HepG2 (cell line): ENCODE measurements around the gene SYMPK. TPM values are rescaled to one million over a fixed set of nuclear protein-coding genes. Genes with fewer than 3 reads are reported as not detected.

Experiments used
- CREB3 ChIP-seq: sonication (generic); formaldehyde crosslinking; IDR thresholded peaks from 2 replicates; pipeline ENCODE4 v1.5.0; 2020; ENCODE audit warnings: missing genetic modification reagents
- EHMT2 ChIP-seq: fragments of 200-600 bp; sonication (generic); IDR thresholded peaks from 2 replicates; pipeline ENCODE4 v1.7.0; 2017; ENCODE audit warnings: antibody characterized with exemption, low read depth, low read length, borderline replicate concordance
- TFDP1 ChIP-seq: IDR thresholded peaks from 2 replicates; pipeline ENCODE4 v1.6.1; 2016; ENCODE audit warnings: missing compliant biosample characterization, missing genetic modification reagents, borderline replicate concordance
- TSC22D2 ChIP-seq: sonication (generic); formaldehyde crosslinking; IDR thresholded peaks from 2 replicates; pipeline ENCODE4 v1.5.1; 2020; ENCODE audit warnings: missing genetic modification reagents, mild to moderate bottlenecking, borderline replicate concordance
- ZC3H13 ChIP-seq: sonication (generic); formaldehyde crosslinking; IDR thresholded peaks from 2 replicates; pipeline ENCODE4 v1.8.1; 2023; ENCODE audit warnings: mild to moderate bottlenecking, missing genetic modification reagents, moderate library complexity
- ZMAT3 ChIP-seq: sonication (generic); formaldehyde crosslinking; conservative IDR thresholded peaks from 2 replicates; pipeline ENCODE4 v1.7.0; 2021; ENCODE audit warnings: missing genetic modification reagents
- ZNF160 ChIP-seq: sonication (generic); formaldehyde crosslinking; IDR thresholded peaks from 2 replicates; pipeline ENCODE4 v1.8.0; 2022; ENCODE audit warnings: mild to moderate bottlenecking, inconsistent platforms, missing genetic modification reagents
- ZNF629 ChIP-seq: sonication (generic); formaldehyde crosslinking; conservative IDR thresholded peaks from 2 replicates; pipeline ENCODE4 v1.5.0; 2020; ENCODE audit warnings: missing genetic modification reagents
- ZNF740 ChIP-seq: sonication (generic); formaldehyde crosslinking; IDR thresholded peaks from 2 replicates; pipeline ENCODE4 v1.4.0; 2020; ENCODE audit warnings: missing genetic modification reagents
- ZNF773 ChIP-seq: sonication (generic); formaldehyde crosslinking; IDR thresholded peaks from 2 replicates; pipeline ENCODE4 v1.4.0; 2020; ENCODE audit warnings: missing genetic modification reagents, borderline replicate concordance
- polyA plus RNA-seq, 8 experiments: library from polyadenylated mRNA; depleted of rRNA in 3 of 8; stranded (reverse) in 7 of 8; unstranded in 1 of 8; fragments of >200 nt; fragmentation: Illumina TruSeq in 4 of 8; extraction: Trizol in 4 of 8; gene quantifications; 2 replicates each; pipeline versions ENCODE4 v1.2.1 to v1.2.3, GENCODE V29; 2011 to 2016; ENCODE audit warnings: low read depth in 4 of 8, missing spikeins in 1 of 8, mixed read lengths in 1 of 8; ENCODE audit not compliant: insufficient read depth in 1 of 8
- total RNA-seq, 5 experiments: library from RNA; depleted of rRNA; stranded (reverse); fragments of >200 nt; fragmentation: Illumina TruSeq; extraction: Trizol; gene quantifications; 2 replicates each; pipeline ENCODE4 v1.2.3, GENCODE V29; 2016; ENCODE audit warnings: low read depth in 1 of 5
- TF ChIP-seq, protein P1 (sequence below): IDR thresholded peaks from 2 replicates; pipeline ENCODE4 v1.6.1; 2016; ENCODE audit warnings: missing biosample characterization, missing genetic modification reagents, low read depth
- TF ChIP-seq, protein P2 (sequence below): sonication (generic); formaldehyde crosslinking; IDR thresholded peaks from 2 replicates; pipeline ENCODE4 v1.5.0; 2020; ENCODE audit warnings: mild to moderate bottlenecking, missing genetic modification reagents, borderline replicate concordance
- TF ChIP-seq, protein P3 (sequence below): sonication (generic); formaldehyde crosslinking; IDR thresholded peaks from 2 replicates; pipeline ENCODE4 v1.4.0; 2020; ENCODE audit warnings: missing genetic modification reagents, low read depth, mild to moderate bottlenecking, borderline replicate concordance

SYMPK gene
- total and polyA plus RNA-seq, 2 of the 13 experiments (the other 11 are each of a cell fraction or from before 2014, with no cell fraction given) = 21.9 to 55.7 TPM

DNA sequence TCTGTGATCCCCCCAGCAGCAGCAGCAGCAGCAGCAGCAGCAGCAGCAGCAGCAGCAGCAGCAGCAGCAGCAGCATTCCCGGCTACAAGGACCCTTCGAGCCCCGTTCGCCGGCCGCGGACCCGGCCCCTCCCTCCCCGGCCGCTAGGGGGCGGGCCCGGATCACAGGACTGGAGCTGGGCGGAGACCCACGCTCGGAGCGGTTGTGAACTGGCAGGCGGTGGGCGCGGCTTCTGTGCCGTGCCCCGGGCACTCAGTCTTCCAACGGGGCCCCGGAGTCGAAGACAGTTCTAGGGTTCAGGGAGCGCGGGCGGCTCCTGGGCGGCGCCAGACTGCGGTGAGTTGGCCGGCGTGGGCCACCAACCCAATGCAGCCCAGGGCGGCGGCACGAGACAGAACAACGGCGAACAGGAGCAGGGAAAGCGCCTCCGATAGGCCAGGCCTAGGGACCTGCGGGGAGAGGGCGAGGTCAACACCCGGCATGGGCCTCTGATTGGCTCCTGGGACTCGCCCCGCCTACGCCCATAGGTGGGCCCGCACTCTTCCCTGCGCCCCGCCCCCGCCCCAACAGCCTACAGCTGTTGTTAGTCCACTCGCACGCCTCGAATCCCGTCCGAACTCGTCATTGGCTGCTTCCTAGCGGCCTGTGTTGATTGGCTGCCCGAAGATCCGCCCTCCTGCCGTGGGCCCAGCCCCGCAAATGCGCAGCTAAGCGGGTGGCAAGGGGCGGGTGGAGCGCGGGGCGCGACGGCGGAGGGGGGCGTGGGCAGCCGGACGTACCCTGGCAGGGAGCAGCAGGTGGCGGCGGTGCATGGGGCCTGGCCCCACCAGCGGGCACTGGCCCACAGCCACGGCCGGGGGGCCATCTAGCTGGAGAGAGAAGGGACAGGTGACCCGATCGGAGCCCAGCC lies 92.5 kb downstream of the SYMPK start (continued):
- TF ChIP-seq CREB3 (CRISPR knock-in tag) (no peak), TFDP1 (CRISPR knock-in tag) (peak; percentile 58; the same call in 1 of the 2 replicates), EHMT2 (no peak), ZNF629 (CRISPR knock-in tag) (peak; percentile 40; the same call in 1 of the 2 replicates), ZNF740 (CRISPR knock-in tag) (0 out of 2 replicates have a peak, but pooled peaks have one; percentile 4), ZC3H13 (peak; percentile 99), ZNF160 (CRISPR knock-in tag) (no peak; the same call in 1 of the 2 replicates), ZMAT3 (CRISPR knock-in tag) (0 out of 2 replicates have a peak, but pooled peaks have one; percentile 36), ZNF773 (CRISPR knock-in tag) (peak; percentile 37; the same call in 1 of the 2 replicates), TSC22D2 (CRISPR knock-in tag) (peak; percentile 87; the same call in 1 of the 2 replicates)
- TF ChIP-seq, protein P1, sequence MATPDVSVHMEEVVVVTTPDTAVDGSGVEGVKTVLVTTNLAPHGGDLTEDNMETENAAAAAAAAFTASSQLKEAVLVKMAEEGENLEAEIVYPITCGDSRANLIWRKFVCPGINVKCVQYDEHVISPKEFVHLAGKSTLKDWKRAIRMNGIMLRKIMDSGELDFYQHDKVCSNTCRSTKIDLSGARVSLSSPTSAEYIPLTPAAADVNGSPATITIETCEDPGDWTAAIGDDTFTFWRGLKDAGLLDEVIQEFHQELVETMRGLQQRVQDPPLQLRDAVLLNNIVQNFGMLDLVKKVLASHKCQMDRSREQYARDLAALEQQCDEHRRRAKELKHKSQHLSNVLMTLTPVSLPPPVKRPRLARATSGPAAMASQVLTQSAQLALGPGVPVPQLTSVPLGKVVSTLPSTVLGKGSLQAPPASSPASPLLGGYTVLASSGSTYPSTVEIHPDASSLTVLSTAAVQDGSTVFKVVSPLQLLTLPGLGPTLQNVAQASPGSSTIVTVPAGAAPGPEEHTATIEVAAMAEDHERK (CRISPR knock-in tag) = peak; percentile 26; the same call in 1 of the 2 replicates
- TF ChIP-seq, protein P2, sequence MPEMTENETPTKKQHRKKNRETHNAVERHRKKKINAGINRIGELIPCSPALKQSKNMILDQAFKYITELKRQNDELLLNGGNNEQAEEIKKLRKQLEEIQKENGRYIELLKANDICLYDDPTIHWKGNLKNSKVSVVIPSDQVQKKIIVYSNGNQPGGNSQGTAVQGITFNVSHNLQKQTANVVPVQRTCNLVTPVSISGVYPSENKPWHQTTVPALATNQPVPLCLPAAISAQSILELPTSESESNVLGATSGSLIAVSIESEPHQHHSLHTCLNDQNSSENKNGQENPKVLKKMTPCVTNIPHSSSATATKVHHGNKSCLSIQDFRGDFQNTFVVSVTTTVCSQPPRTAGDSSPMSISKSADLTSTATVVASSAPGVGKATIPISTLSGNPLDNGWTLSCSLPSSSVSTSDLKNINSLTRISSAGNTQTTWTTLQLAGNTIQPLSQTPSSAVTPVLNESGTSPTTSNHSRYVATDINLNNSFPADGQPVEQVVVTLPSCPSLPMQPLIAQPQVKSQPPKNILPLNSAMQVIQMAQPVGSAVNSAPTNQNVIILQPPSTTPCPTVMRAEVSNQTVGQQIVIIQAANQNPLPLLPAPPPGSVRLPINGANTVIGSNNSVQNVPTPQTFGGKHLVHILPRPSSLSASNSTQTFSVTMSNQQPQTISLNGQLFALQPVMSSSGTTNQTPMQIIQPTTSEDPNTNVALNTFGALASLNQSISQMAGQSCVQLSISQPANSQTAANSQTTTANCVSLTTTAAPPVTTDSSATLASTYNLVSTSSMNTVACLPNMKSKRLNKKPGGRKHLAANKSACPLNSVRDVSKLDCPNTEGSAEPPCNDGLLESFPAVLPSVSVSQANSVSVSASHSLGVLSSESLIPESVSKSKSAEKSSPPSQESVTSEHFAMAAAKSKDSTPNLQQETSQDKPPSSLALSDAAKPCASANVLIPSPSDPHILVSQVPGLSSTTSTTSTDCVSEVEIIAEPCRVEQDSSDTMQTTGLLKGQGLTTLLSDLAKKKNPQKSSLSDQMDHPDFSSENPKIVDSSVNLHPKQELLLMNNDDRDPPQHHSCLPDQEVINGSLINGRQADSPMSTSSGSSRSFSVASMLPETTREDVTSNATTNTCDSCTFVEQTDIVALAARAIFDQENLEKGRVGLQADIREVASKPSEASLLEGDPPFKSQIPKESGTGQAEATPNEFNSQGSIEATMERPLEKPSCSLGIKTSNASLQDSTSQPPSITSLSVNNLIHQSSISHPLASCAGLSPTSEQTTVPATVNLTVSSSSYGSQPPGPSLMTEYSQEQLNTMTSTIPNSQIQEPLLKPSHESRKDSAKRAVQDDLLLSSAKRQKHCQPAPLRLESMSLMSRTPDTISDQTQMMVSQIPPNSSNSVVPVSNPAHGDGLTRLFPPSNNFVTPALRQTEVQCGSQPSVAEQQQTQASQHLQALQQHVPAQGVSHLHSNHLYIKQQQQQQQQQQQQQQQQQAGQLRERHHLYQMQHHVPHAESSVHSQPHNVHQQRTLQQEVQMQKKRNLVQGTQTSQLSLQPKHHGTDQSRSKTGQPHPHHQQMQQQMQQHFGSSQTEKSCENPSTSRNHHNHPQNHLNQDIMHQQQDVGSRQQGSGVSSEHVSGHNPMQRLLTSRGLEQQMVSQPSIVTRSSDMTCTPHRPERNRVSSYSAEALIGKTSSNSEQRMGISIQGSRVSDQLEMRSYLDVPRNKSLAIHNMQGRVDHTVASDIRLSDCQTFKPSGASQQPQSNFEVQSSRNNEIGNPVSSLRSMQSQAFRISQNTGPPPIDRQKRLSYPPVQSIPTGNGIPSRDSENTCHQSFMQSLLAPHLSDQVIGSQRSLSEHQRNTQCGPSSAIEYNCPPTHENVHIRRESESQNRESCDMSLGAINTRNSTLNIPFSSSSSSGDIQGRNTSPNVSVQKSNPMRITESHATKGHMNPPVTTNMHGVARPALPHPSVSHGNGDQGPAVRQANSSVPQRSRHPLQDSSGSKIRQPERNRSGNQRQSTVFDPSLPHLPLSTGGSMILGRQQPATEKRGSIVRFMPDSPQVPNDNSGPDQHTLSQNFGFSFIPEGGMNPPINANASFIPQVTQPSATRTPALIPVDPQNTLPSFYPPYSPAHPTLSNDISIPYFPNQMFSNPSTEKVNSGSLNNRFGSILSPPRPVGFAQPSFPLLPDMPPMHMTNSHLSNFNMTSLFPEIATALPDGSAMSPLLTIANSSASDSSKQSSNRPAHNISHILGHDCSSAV = peak; percentile 67; the same call in 1 of the 2 replicates
- TF ChIP-seq, protein P3, sequence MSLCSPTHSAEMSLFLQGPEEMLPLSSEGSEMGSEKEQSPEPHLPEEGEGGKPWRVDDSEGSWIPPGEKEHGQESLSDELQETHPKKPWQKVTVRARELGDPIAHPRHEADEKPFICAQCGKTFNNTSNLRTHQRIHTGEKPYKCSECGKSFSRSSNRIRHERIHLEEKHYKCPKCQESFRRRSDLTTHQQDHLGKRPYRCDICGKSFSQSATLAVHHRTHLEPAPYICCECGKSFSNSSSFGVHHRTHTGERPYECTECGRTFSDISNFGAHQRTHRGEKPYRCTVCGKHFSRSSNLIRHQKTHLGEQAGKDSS (CRISPR knock-in tag) = 0 out of 2 replicates have a peak, but pooled peaks have one; percentile 42
